Effector CD4-positive, alpha-beta T cell (primary cell): Measurements from ENCODE around the gene SLC16A9.

Experiments used
- DNase-seq: peaks from one replicate; pipeline ENCODE4 v3.0.0-alpha.2; 2020

The SLC16A9 gene

DNA sequence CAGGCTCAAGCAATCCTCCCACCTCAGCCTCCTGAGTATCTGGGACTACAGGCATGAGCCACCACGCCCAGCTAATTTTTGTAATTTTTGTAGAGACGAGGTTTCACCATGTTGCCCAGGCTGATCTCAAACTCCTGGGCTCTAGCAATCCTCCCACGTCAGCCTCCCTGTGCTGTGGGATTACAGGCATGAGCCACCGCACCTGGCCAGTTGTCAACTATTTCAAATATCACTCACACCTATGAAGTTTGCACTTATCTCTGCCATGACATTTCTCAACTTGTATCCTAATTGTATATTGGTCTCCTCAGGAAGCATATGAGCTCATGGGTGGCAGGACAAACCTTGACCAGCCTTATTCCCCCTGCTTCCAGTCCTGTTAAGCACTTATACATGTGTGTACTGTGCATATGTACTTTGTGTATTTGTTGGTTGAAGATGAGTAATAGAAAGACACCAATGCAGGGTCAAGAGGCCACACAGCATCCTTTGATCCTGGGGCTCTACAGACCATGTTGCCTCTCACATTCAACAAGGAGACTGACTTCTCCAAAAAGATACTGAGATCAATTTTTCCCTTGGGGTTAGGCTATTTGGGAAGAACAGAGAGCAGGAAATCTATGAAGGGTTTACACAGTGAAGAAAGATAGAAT, 82.2 kb downstream of the SLC16A9 start:
- DNase-seq: no peak

DNA sequence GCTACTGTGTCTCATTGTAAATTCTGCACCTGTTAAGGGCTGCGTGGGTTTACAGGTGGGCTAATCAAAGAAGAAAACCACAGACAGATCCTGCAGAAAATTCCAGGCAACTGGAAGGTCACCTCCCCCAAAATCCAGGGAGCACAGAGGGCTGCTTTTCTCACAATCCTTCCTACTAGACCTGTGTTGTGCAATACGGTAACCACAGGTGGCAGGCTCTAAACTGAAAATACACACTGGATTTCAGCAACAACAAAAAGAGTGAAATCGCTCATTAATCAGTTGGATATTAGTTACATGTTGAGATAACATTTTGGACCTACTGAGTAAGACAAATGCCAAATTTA, 83.2 kb downstream of the SLC16A9 start:
- DNase-seq: no peak

DNA sequence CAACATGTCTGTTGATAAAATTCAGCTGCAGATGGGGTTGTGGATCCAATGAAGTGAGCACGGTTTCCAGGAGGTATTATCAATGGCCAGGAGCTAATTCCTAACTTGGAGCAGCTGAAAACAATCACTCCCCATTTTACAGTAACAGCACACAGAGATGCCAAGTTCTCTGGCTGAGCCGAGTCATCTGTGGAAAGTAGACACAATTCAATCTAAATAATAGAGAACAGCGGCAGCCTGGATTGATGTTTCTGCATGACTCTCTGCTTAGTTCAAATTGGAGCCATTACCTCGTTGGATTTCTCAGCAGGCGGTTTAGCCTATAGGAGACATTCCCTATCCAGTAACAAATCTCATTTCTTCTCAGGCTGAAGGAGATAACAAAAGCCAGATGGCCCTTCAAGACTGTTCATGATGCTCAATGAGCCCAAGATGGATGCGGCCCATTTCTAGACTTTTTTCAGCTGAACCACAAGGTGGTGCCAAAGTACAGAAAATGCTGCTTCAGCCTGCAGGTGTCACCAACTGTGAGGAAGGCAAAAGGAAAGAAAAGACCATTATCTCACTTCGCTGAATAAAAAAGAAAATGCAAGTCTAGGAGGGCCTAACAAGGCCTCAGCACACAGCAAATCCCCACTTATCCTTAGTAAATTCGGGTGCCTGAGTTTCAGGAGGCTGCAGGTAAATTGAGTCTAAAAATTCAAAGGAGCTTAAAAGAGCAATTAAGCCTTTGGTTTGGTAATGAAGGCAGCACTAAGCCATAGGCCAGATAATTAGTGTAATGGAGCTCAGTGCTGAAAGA, 83.7 kb downstream of the SLC16A9 start:
- DNase-seq: peak; percentile 9

GRCh38 chr10:59624951-59625350, 84.7 kb downstream of the SLC16A9 start:
- no peak for DNase-seq

GRCh38 chr10:59624136-59624535, 85.5 kb downstream of the SLC16A9 start:
- DNase-seq: no peak

- DNase-seq: no peak
These were observed 86.2 kb downstream of the SLC16A9 start for GRCh38 chr10:59623133-59624121.

DNA sequence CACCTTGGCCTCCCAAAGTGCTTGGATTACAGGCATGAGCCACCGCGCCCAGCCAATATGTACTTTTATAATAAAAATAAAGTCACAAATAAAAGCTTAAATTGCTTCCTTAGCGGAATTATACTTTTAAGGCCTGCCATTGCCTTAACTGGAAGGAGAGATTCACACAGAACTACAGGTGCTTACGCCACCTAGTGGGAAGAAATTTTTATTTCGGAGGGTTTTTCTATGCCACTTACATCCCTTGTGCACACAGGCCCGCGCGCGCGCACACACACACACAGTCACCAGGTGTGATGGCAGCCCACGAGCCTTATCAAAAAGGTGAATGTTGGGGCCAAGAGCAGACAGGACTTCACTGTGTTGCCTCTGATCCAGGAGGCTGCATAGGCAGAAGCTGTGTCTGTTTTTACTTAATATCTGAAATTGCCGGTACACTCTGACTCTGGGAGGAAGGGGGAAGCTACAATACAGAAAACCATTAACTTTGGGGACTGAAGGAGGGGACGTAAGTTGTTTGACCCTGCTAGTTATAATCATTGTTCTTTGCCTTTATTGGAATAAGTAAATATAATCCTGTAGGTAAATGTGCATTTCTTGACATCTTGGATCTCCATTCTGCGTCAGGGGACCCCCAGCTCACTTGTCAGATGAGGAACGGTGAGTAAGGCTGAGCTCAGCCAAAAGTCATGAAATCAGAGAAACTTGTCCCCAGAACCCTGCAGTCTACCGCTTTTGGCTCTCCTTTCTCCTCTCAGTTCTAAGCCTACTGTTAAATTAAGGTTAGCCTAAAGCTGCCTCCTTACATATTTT, 87.1 kb downstream of the SLC16A9 start:
- DNase-seq: no peak

GRCh38 chr10:59621771-59622170, 87.9 kb downstream of the SLC16A9 start:
- DNase-seq: no peak

DNA sequence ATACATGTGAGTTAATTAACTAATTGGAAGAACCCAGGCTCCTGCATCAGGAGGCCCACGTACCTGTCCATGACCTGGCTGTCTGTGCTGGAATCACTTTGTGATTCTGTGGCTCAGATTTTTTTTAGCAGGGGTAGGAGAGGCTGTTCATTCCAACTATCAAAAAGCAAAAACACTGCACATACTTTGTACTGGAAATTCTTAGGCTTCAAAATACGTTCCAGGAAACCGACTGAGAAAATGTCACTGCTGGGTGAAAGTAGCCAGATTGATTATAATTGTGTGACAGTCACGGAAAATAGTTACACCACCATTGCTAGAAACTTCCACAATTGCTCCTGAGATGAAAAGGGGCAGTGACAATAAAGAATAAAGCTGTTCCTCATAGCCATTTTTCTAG, 91.0 kb downstream of the SLC16A9 start:
- no peak for DNase-seq

DNA sequence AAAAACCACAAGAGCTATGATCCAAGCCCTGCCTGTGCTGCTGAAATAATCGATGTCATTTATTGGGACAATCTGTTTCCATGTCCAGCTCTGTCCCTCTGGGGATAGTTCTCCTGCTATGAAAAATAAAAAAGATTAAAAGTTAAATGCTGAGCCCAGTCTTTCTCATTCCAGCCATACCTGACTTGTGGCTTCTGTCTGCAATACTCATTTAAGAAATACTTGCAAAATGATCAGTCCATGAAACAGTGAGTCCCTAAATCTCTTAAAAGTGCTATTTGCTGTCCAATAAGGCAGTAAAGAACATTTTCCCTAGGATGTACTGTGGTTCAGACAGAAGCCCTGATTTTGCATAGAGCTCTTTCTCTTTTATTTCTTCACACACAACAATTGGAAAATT, 91.7 kb downstream of the SLC16A9 start:
- no peak for DNase-seq

- no peak for DNase-seq
These were observed 98.6 kb downstream of the SLC16A9 start for GRCh38 chr10:59611048-59611447.

DNA sequence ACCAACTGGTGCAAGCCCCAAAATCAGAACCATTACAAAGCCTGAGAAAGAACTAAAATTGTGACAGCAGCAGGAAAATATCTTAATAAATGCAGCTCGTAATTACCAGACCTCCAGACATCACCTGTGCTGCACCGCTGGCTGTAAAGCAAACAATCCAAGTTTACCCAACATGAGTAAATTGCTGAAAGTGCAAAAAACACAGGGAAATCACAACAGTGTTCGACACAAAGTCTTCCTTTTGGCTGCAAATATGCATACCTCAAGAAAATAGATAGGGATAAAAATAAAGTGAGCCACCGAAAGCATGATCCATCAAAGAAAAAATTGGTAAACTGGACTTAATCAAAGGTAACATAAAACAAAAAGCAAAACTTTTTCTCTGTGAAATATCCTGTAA, 101.7 kb downstream of the SLC16A9 start:
- DNase-seq: no peak

GRCh38 chr10:59606551-59606961, 103.1 kb downstream of the SLC16A9 start:
- no peak for DNase-seq

GRCh38 chr10:59601985-59602384, 107.7 kb downstream of the SLC16A9 start:
- DNase-seq: no peak
